ENCODE data around the gene RRP1. TPM values are rescaled to one million over a fixed set of nuclear protein-coding genes. Genes with fewer than 3 reads are reported as not detected.

The RRP1 gene
- total RNA-seq, 1 experiment from 2014 or later: 76.7 TPM

DNA sequence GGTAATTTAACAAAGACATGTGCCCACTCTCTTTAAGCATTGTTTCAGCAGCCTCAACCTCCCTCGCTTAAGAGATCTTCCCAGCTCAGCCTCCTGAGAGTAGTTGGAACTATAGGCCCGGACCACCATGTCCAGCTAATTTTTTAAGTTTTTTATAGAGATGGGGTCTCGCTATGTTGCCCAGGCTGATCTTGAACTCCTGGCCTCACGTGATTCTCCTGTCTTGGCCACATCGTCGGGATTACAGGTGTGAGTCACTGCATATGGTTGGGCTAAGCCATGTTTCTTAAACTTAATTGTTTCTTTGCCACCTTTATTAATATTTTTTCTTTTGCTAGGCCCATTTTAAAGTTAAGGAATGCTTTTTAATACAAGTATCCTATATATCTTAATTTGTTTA lies 57.1 kb downstream of the RRP1 start:
- Histone ChIP-seq H3K23me2 (ENCODE audit: insufficient read length, low read depth, low read length, poor library complexity, severe bottlenecking) (no peaks in the 10 kb centered on the region), H2AK5ac (ENCODE audit: insufficient read length, low read length) (no peak overlapping the region), H4K91ac (ENCODE audit: insufficient read length, low read depth, low read length) (no peak overlapping the region), H2BK15ac (ENCODE audit: low read depth, low read length) (no peak overlapping the region), H3K4me1 (ENCODE audit: insufficient read depth, low read length) (no peaks in the 10 kb centered on the region), H3K56ac (ENCODE audit: insufficient read length, low read depth, low read length) (no peak overlapping the region), H3T11ph (ENCODE audit: low read length) (no peak overlapping the region), H3K9me3 (ENCODE audit: control insufficient read depth, low read depth, low read length) (no peaks in the 10 kb centered on the region), H3K27ac (ENCODE audit: insufficient read length, low read depth, low read length) (no peak overlapping the region), H3K4ac (ENCODE audit: low read depth, low read length) (no peak overlapping the region), H4K5ac (ENCODE audit: insufficient read length, low read depth, low read length) (no peak overlapping the region), H3K79me2 (ENCODE audit: insufficient read depth, low read length) (no peaks in the 10 kb centered on the region), H3K23ac (ENCODE audit: insufficient read length, low read depth, low read length) (no peak overlapping the region), H2BK12ac (ENCODE audit: insufficient read length, low read depth, low read length) (no peak overlapping the region), H4K20me1 (ENCODE audit: control insufficient read depth, insufficient read depth, insufficient read length) (no peaks in the 10 kb centered on the region), H3K14ac (ENCODE audit: insufficient read depth, low read length) (no peak overlapping the region), H3K9ac (ENCODE audit: extremely low read depth, insufficient read length, low read length) (no peak overlapping the region), H3K27me3 (ENCODE audit: insufficient read depth, low read length) (no peaks in the 10 kb centered on the region), H3K18ac (ENCODE audit: insufficient read length, low read depth, low read length) (no peak overlapping the region), H2AFZ (ENCODE audit: low read length) (no peak overlapping the region), H3K79me1 (ENCODE audit: insufficient read depth, low read depth, low read length, poor library complexity, severe bottlenecking) (no peaks in the 10 kb centered on the region), H3K4me2 (ENCODE audit: insufficient read depth, insufficient read length, low read length) (no peak overlapping the region), H2BK120ac (ENCODE audit: low read depth, low read length, poor library complexity, severe bottlenecking) (no peak overlapping the region), H4K8ac (replicated peaks; ENCODE audit: insufficient read length, low read depth, low read length) (no peak overlapping the region), H2BK5ac (ENCODE audit: insufficient read length, low read length) (no peak overlapping the region), H2BK20ac (ENCODE audit: low read depth, low read length, poor library complexity, severe bottlenecking) (no peak overlapping the region)
- no peak for DNase-seq
- Mint-ChIP-seq H3K4me3 (no peak overlapping the region), H3K36me3 (ENCODE audit: insufficient read depth in 1 of 3, low read depth in 3 of 3) (no peaks in the 10 kb centered on the region), H3K9me3 (no peaks in the 10 kb centered on the region; a peak in 1 of 5 replicates), H3K27ac (no peak overlapping the region), H3K27me3 (ENCODE audit: low read depth) (peaks cover 7% of the 10 kb centered on the region), H3K4me1 (peaks cover 2 to 4% of the 10 kb centered on the region in 2 experiments; a peak in 2 of 4 replicates)
- TF ChIP-seq, protein P1, sequence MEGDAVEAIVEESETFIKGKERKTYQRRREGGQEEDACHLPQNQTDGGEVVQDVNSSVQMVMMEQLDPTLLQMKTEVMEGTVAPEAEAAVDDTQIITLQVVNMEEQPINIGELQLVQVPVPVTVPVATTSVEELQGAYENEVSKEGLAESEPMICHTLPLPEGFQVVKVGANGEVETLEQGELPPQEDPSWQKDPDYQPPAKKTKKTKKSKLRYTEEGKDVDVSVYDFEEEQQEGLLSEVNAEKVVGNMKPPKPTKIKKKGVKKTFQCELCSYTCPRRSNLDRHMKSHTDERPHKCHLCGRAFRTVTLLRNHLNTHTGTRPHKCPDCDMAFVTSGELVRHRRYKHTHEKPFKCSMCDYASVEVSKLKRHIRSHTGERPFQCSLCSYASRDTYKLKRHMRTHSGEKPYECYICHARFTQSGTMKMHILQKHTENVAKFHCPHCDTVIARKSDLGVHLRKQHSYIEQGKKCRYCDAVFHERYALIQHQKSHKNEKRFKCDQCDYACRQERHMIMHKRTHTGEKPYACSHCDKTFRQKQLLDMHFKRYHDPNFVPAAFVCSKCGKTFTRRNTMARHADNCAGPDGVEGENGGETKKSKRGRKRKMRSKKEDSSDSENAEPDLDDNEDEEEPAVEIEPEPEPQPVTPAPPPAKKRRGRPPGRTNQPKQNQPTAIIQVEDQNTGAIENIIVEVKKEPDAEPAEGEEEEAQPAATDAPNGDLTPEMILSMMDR (conservative IDR thresholded peaks at IDR 0.05): no peak
- WGBS (ENCODE audit: extremely low coverage, insufficient read length, low lambda C conversion rate): no CpG with 5 or more reads among the region's 6 CpGs

Measured in H9 (cell line).